Epithelial cell of esophagus (primary cell): Measurements from ENCODE around the gene ANGPTL7.

ENCODE experiments used
- DNase-seq: peaks from one replicate; pipeline ENCODE4 v3.0.0; 2010; ENCODE audit warnings: low read depth
- H3K4me3 ChIP-seq: 2 replicates; pipeline ENCODE4 v1.5.1; 2011; ENCODE audit warnings: mild to moderate bottlenecking, low read length, control low read depth
- TF ChIP-seq, protein P1 (sequence below): IDR thresholded peaks from 2 replicates; pipeline ENCODE4 v1.5.1; 2011; ENCODE audit warnings: low read depth, mild to moderate bottlenecking, low read length, control low read depth, inconsistent platforms; ENCODE audit not compliant: insufficient read depth; ENCODE audit errors: missing control alignments

The ANGPTL7 gene

DNA sequence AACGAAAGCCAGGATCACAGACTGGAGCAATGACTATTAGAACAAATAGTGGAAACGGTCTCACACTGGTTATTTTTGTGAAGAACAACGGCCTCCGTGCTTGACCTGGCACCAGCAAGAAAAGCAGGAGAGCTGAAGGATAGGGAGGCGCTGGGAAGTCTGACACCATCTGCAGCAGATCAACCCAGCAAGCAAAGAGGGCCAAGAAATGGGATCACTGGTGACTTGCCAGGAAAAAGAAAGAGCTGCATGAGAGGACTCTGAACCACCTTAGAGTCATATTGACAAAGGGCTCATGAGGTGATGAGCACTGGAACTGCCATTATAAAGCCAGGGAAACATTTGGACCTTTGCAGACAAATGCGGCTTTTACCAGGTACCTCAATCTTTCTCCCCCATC, 48.2 kb downstream of the ANGPTL7 start:
- TF ChIP-seq, protein P1, sequence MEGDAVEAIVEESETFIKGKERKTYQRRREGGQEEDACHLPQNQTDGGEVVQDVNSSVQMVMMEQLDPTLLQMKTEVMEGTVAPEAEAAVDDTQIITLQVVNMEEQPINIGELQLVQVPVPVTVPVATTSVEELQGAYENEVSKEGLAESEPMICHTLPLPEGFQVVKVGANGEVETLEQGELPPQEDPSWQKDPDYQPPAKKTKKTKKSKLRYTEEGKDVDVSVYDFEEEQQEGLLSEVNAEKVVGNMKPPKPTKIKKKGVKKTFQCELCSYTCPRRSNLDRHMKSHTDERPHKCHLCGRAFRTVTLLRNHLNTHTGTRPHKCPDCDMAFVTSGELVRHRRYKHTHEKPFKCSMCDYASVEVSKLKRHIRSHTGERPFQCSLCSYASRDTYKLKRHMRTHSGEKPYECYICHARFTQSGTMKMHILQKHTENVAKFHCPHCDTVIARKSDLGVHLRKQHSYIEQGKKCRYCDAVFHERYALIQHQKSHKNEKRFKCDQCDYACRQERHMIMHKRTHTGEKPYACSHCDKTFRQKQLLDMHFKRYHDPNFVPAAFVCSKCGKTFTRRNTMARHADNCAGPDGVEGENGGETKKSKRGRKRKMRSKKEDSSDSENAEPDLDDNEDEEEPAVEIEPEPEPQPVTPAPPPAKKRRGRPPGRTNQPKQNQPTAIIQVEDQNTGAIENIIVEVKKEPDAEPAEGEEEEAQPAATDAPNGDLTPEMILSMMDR = no peak
- no peak overlapping the region for H3K4me3 ChIP-seq
- no peak for DNase-seq

DNA sequence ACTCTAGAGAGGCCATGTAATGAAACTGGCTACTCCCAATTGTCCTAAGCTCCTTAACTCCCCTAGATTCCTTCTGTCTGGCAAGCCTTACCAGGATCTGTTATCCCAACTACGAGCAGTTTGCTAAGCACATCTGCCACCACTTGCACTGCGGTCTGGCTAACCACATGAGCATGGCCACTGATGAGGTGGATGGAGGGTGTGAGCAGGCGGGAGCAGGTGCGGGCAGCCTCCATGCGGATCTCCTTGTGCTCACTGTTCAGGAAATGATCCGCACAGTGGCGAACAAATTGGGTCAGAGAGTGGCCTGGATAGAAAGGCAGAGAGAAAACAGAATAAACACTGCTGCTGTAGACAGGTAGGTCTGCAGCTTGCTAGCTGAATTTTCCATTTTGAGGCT, 49.2 kb downstream of the ANGPTL7 start:
- TF ChIP-seq, protein P1 = no peak
- no peak overlapping the region for H3K4me3 ChIP-seq
- no peak for DNase-seq

DNA sequence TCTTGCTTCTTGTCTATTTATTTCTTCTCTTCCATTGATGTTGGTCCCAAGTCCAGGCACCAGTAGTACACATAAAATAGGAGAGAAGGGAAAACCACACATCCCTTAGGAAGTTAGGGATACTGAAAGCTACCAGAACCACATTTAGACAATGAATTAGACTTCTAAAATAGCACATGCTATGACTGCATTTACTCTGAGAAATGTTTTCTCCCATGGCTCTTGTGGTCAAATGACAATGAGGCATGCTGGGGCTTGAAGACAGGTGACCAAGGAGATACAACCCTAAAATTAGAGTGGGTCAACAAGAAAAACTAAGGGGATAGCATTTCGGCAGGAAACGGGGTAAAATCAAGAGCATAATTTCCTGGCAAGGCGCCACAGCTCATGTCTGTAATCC, 56.1 kb downstream of the ANGPTL7 start:
- DNase-seq = no peak
- TF ChIP-seq, protein P1 = no peak
- H3K4me3 ChIP-seq = no peak overlapping the region
